ENCODE data around the gene SLC23A2.

DNA sequence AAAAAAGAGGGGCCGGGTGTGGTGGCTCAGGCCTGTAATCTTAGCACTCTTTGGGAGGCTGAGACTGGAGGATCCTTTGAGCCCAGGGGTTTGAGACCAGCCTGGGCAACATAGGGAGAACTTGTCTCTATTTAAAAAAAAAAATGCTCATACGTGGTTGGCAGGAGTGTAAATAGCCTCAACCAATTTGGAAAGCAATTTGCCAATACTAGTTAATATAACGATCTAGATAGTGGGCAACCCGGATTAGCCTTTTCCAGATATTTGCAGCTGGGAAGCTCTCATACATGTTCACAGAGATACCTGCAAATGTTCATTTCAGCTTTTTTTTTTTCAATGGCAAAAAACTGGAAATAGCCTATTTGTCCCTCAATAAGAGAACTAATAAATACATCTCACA lies 39.0 kb upstream of the SLC23A2 start:
- TF ChIP-seq, protein P1, sequence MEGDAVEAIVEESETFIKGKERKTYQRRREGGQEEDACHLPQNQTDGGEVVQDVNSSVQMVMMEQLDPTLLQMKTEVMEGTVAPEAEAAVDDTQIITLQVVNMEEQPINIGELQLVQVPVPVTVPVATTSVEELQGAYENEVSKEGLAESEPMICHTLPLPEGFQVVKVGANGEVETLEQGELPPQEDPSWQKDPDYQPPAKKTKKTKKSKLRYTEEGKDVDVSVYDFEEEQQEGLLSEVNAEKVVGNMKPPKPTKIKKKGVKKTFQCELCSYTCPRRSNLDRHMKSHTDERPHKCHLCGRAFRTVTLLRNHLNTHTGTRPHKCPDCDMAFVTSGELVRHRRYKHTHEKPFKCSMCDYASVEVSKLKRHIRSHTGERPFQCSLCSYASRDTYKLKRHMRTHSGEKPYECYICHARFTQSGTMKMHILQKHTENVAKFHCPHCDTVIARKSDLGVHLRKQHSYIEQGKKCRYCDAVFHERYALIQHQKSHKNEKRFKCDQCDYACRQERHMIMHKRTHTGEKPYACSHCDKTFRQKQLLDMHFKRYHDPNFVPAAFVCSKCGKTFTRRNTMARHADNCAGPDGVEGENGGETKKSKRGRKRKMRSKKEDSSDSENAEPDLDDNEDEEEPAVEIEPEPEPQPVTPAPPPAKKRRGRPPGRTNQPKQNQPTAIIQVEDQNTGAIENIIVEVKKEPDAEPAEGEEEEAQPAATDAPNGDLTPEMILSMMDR (conservative IDR thresholded peaks at IDR 0.05), result no peak
- TF ChIP-seq EZH2 (IDR thresholded peaks at IDR 0.05; ENCODE audit: low read depth), result no peak

Data from PC-9 (cell line).